Daoy (cell line): Measurements from ENCODE around the gene ABLIM3. TPM values are rescaled to one million over a fixed set of nuclear protein-coding genes. Genes with fewer than 3 reads are reported as not detected.
A peak's percentile ranks its signal among the peaks of the same experiment; 100 is the strongest.

ENCODE experiments used
- DNase-seq: peaks from one replicate; pipeline ENCODE4 v3.0.0-alpha.2; 2015; ENCODE audit warnings: low read depth
- total RNA-seq: library from RNA; depleted of rRNA; stranded (reverse); fragments of >200 nt; shearing (Covaris generic); gene quantifications from 2 replicates; pipeline ENCODE4 v1.2.3, GENCODE V29; 2014; rRNA removed

Gene ABLIM3
- 6.4 and 10.6 TPM in 2 replicates for total RNA-seq

- DNase-seq: peak; percentile 85
Observed at GRCh38 chr5:149141224-149141956, at the start of gene ABLIM3. ABLIM3 (plus strand) TSS chr5:149141493; CDS start chr5:149142096, 603 bp downstream.

GRCh38 chr5:149093625-149094024, 47.7 kb upstream of the ABLIM3 start:
- no peak for DNase-seq

GRCh38 chr5:149094996-149095395, 46.3 kb upstream of the ABLIM3 start:
- no peak for DNase-seq

- no peak for DNase-seq
Observed at GRCh38 chr5:149099920-149100319, 41.4 kb upstream of the ABLIM3 start.

- DNase-seq: no peak
Observed at GRCh38 chr5:149100331-149100730, 41.0 kb upstream of the ABLIM3 start.

GRCh38 chr5:149108651-149109280, 32.5 kb upstream of the ABLIM3 start:
- no peak for DNase-seq

GRCh38 chr5:149110406-149110805, 30.9 kb upstream of the ABLIM3 start:
- DNase-seq: no peak

GRCh38 chr5:149113669-149114068, 27.6 kb upstream of the ABLIM3 start:
- no peak for DNase-seq

- DNase-seq: peak; percentile 79
Observed at GRCh38 chr5:149114403-149115312, 26.6 kb upstream of the ABLIM3 start.

GRCh38 chr5:149117970-149118369, 23.3 kb upstream of the ABLIM3 start:
- DNase-seq: no peak

- DNase-seq: peak; percentile 23
Observed at GRCh38 chr5:149118463-149118862, 22.8 kb upstream of the ABLIM3 start.

- DNase-seq: no peak
Observed at GRCh38 chr5:149121145-149121544, 20.1 kb upstream of the ABLIM3 start.

GRCh38 chr5:149123211-149123610, 18.1 kb upstream of the ABLIM3 start:
- DNase-seq: no peak

- no peak for DNase-seq
Observed at GRCh38 chr5:149125386-149125891, 15.9 kb upstream of the ABLIM3 start.

GRCh38 chr5:149126906-149127305, 14.4 kb upstream of the ABLIM3 start:
- DNase-seq: no peak

- DNase-seq: no peak
Observed at GRCh38 chr5:149127394-149127955, 13.8 kb upstream of the ABLIM3 start.

GRCh38 chr5:149128023-149128875, 13.0 kb upstream of the ABLIM3 start:
- peak; percentile 56 for DNase-seq

GRCh38 chr5:149129181-149129580, 12.1 kb upstream of the ABLIM3 start:
- no peak for DNase-seq

GRCh38 chr5:149130121-149130914, 11.0 kb upstream of the ABLIM3 start:
- peak; percentile 32 for DNase-seq

- no peak for DNase-seq
Observed at GRCh38 chr5:149132474-149132873, 8.8 kb upstream of the ABLIM3 start.
